H1 (cell line): ENCODE results near the gene SV2B. TPM values are rescaled to one million over a fixed set of nuclear protein-coding genes. Genes with fewer than 3 reads are reported as not detected.

Experiments used
- CTCF ChIA-PET: fragments of 300-600 bp; sonication (Branson Sonifier 250); formaldehyde crosslinking; loops from one replicate; lab custom pipeline; 2021; ENCODE audit not compliant: partially characterized antibody; lab: Charles Lee
- POLR2A ChIA-PET: fragments of 300-600 bp; sonication (Branson Sonifier 250); formaldehyde crosslinking; loops from one replicate; lab custom pipeline; 2021; ENCODE audit warnings: inconsistent platforms; ENCODE audit not compliant: partially characterized antibody; lab: Charles Lee
- DNase-seq, 2 experiments: peaks; one replicate each; pipeline versions ENCODE4 v3.0.0 to v3.0.0-alpha.2; 2010 to 2022; ENCODE audit warnings: low spot score in 2 of 2, low read depth in 1 of 2, mixed read lengths in 1 of 2
- FAIRE-seq: peaks from 2 replicates; lab custom pipeline; 2011; peaks lifted over from hg19 to GRCh38; lab: Jason Lieb, UNC
- H2AFZ ChIP-seq: 2 replicates; pipeline ENCODE4 v1.8.1; 2012; ENCODE audit warnings: low read length, inconsistent platforms
- H2AK5ac ChIP-seq: 2 replicates; pipeline ENCODE4 v1.6.1; 2013; ENCODE audit warnings: low read depth, low read length
- H2BK120ac ChIP-seq: replicated peaks from 2 replicates; pipeline ENCODE3; 2013; ENCODE audit warnings: low read depth, low read length, inconsistent platforms
- H2BK12ac ChIP-seq: 2 replicates; pipeline ENCODE4 v1.6.1; 2013; ENCODE audit warnings: low read depth, low read length
- H2BK15ac ChIP-seq: 2 replicates; pipeline ENCODE4 v1.6.1; 2013; ENCODE audit warnings: low read length
- H2BK20ac ChIP-seq: 2 replicates; pipeline ENCODE4 v1.6.1; 2013; ENCODE audit warnings: low read length
- H2BK5ac ChIP-seq: 2 replicates; pipeline ENCODE4 v1.6.1; 2013; ENCODE audit warnings: low read depth, low read length
- H3K14ac ChIP-seq: 2 replicates; pipeline ENCODE4 v1.6.1; 2013; ENCODE audit warnings: inconsistent platforms; ENCODE audit not compliant: insufficient read length
- H3K18ac ChIP-seq: 2 replicates; pipeline ENCODE4 v1.6.1; 2013; ENCODE audit warnings: low read length; ENCODE audit errors: extremely low read depth
- H3K23ac ChIP-seq: 2 replicates; pipeline ENCODE4 v1.6.1; 2013; ENCODE audit warnings: inconsistent platforms; ENCODE audit not compliant: insufficient read length
- H3K23me2 ChIP-seq: 2 replicates; pipeline ENCODE4 v1.6.1; 2013; ENCODE audit warnings: low read depth, low read length
- H3K27ac ChIP-seq: 2 replicates; pipeline ENCODE4 v1.6.1; 2011; ENCODE audit warnings: low read depth, low read length, inconsistent platforms
- H3K27me3 ChIP-seq, 4 experiments: replicated peaks in 1 of 4; 1 replicate in 1 of 4; 2 replicates in 3 of 4; pipeline versions ENCODE4 v1.6.1 to v1.8.1; 2011 to 2013; ENCODE audit warnings: low read length in 3 of 4, mild to moderate bottlenecking in 3 of 4, inconsistent platforms in 2 of 4, mixed read lengths in 2 of 4, moderate library complexity in 1 of 4; ENCODE audit not compliant: control insufficient read depth in 3 of 4, insufficient read depth in 3 of 4; ENCODE audit errors: extremely low read depth in 1 of 4
- H3K36me3 ChIP-seq, 4 experiments: 2 replicates each; pipeline versions ENCODE4 v1.6.1 to v1.8.1; 2011 to 2013; ENCODE audit warnings: mild to moderate bottlenecking in 4 of 4, low read length in 3 of 4, moderate library complexity in 2 of 4, control low read depth in 1 of 4, inconsistent platforms in 1 of 4; ENCODE audit not compliant: insufficient read depth in 4 of 4, control insufficient read depth in 2 of 4
- H3K4ac ChIP-seq: replicated peaks from 2 replicates; pipeline ENCODE3; 2013; ENCODE audit warnings: low read length, low read depth, mixed read lengths, inconsistent platforms; ENCODE audit not compliant: insufficient read length
- H3K4me1 ChIP-seq, 4 experiments: replicated peaks in 1 of 4; 1 replicate in 1 of 4; 2 replicates in 3 of 4; pipeline versions ENCODE4 v1.6.1 to v1.8.1; 2011 to 2013; ENCODE audit warnings: low read length in 3 of 4, inconsistent platforms in 2 of 4, mixed read lengths in 1 of 4; ENCODE audit not compliant: insufficient read depth in 4 of 4, control insufficient read depth in 3 of 4
- H3K4me2 ChIP-seq, 2 experiments: 2 replicates each; pipeline versions ENCODE4 v1.6.1 to v1.8.1; 2011 to 2013; ENCODE audit warnings: low read depth in 2 of 2, low read length in 2 of 2, control low read depth in 1 of 2, inconsistent platforms in 1 of 2, mild to moderate bottlenecking in 1 of 2; ENCODE audit not compliant: insufficient read depth in 1 of 2
- H3K4me3 ChIP-seq, 4 experiments: fragments of 200-600, 300-600 bp in 1 of 4; sonication (generic), shearing (Covaris generic), sonication (Bioruptor Twin) in 1 of 4; 2 replicates each; pipeline versions ENCODE4 v1.5.1 to v1.8.1; 2011 to 2016; ENCODE audit warnings: low read length in 4 of 4, low read depth in 3 of 4, control low read depth in 2 of 4, inconsistent platforms in 2 of 4, mild to moderate bottlenecking in 2 of 4, mixed read lengths in 1 of 4, moderate library complexity in 1 of 4; ENCODE audit not compliant: insufficient read depth in 2 of 4; ENCODE audit errors: extremely low read depth in 1 of 4
- H3K56ac ChIP-seq: replicated peaks from 2 replicates; pipeline ENCODE3; 2013; ENCODE audit warnings: low read depth, mild to moderate bottlenecking, mixed read lengths, low read length, inconsistent platforms; ENCODE audit not compliant: insufficient read length
- H3K79me1 ChIP-seq: 2 replicates; pipeline ENCODE4 v1.6.1; 2013; ENCODE audit warnings: low read depth, low read length, control low read depth
- H3K79me2 ChIP-seq, 2 experiments: 2 replicates each; pipeline versions ENCODE4 v1.6.1 to v1.8.1; 2012 to 2013; ENCODE audit warnings: low read length in 2 of 2, mild to moderate bottlenecking in 2 of 2, inconsistent platforms in 1 of 2; ENCODE audit not compliant: insufficient read depth in 2 of 2, control insufficient read depth in 1 of 2
- H3K9ac ChIP-seq, 4 experiments: replicated peaks in 1 of 4; 1 replicate in 1 of 4; 2 replicates in 3 of 4; pipeline versions ENCODE4 v1.6.1 to v1.8.1; 2011 to 2013; ENCODE audit warnings: low read depth in 3 of 4, low read length in 3 of 4, control low read depth in 2 of 4, mild to moderate bottlenecking in 2 of 4, moderate library complexity in 2 of 4, inconsistent platforms in 1 of 4; ENCODE audit errors: extremely low read depth in 1 of 4
- H3K9me3 ChIP-seq, 2 experiments: 2 replicates each; pipeline versions ENCODE4 v1.6.1 to v1.8.1; 2012 to 2013; ENCODE audit warnings: mild to moderate bottlenecking in 2 of 2, moderate library complexity in 2 of 2, control low read depth in 1 of 2, inconsistent platforms in 1 of 2, low read depth in 1 of 2, low read length in 1 of 2, mixed read lengths in 1 of 2; ENCODE audit not compliant: insufficient read depth in 2 of 2
- H4K20me1 ChIP-seq, 2 experiments: replicated peaks in 1 of 2; 2 replicates each; pipeline versions ENCODE3 to v1.8.1; 2011 to 2013; ENCODE audit warnings: inconsistent platforms in 2 of 2, low read length in 2 of 2, mild to moderate bottlenecking in 1 of 2; ENCODE audit not compliant: insufficient read depth in 2 of 2, control insufficient read depth in 1 of 2
- H4K5ac ChIP-seq: 2 replicates; pipeline ENCODE4 v1.6.1; 2013; ENCODE audit warnings: low read length, low read depth, mixed read lengths, inconsistent platforms; ENCODE audit not compliant: insufficient read length
- H4K8ac ChIP-seq: 2 replicates; pipeline ENCODE4 v1.8.0; 2013; ENCODE audit warnings: mild to moderate bottlenecking, moderate library complexity, low read length, inconsistent platforms; ENCODE audit not compliant: insufficient read depth; ENCODE audit errors: extremely low read depth
- H4K91ac ChIP-seq: replicated peaks from 2 replicates; pipeline ENCODE3; 2013; ENCODE audit warnings: low read length, mixed read lengths, inconsistent platforms; ENCODE audit not compliant: insufficient read length
- ATF2 ChIP-seq: IDR thresholded peaks from 2 replicates; pipeline ENCODE4 v1.6.1; 2012; ENCODE audit warnings: low read length, inconsistent platforms
- BACH1 ChIP-seq: IDR thresholded peaks from 2 replicates; pipeline ENCODE4 v1.6.1; 2012; ENCODE audit warnings: low read length, improper control_type of control experiment
- BRCA1 ChIP-seq: IDR thresholded peaks from 2 replicates; pipeline ENCODE4 v1.6.1; 2012; ENCODE audit warnings: low read depth, low read length, improper control_type of control experiment
- CHD1 ChIP-seq: IDR thresholded peaks from 2 replicates; pipeline ENCODE4 v1.6.1; 2012; ENCODE audit warnings: low read depth, low read length, improper control_type of control experiment
- FOSL1 ChIP-seq: IDR thresholded peaks from 2 replicates; pipeline ENCODE4 v1.6.1; 2011; ENCODE audit warnings: mild to moderate bottlenecking, low read depth, low read length, moderate library complexity; ENCODE audit not compliant: insufficient read depth
- HDAC6 ChIP-seq: IDR thresholded peaks from one replicate; pipeline ENCODE4 v1.7.1; 2012; ENCODE audit warnings: low read depth, mild to moderate bottlenecking, inconsistent platforms, low read length, moderate library complexity
- MAFK ChIP-seq: IDR thresholded peaks from 2 replicates; pipeline ENCODE4 v1.6.1; 2012; ENCODE audit warnings: low read depth, mild to moderate bottlenecking, improper control_type of control experiment, low read length
- NANOG ChIP-seq: IDR thresholded peaks from 2 replicates; pipeline ENCODE4 v1.6.1; 2011; ENCODE audit warnings: low read length, low read depth, mild to moderate bottlenecking, inconsistent platforms; ENCODE audit not compliant: insufficient read depth, poor library complexity, severe bottlenecking
- POU5F1 ChIP-seq: IDR thresholded peaks from 2 replicates; pipeline ENCODE4 v1.6.1; 2011; ENCODE audit warnings: low read depth, mild to moderate bottlenecking, low read length, moderate library complexity
- RBBP5 ChIP-seq: IDR thresholded peaks from 2 replicates; pipeline ENCODE4 v1.7.1; 2012; ENCODE audit warnings: low read depth, mild to moderate bottlenecking, inconsistent platforms, low read length, moderate library complexity, borderline replicate concordance
- RXRA ChIP-seq: IDR thresholded peaks from 2 replicates; pipeline ENCODE4 v1.6.1; 2011; ENCODE audit warnings: low read depth, mild to moderate bottlenecking, low read length, moderate library complexity; ENCODE audit not compliant: insufficient read depth
- SIX5 ChIP-seq: IDR thresholded peaks from 2 replicates; pipeline ENCODE4 v1.6.1; 2011; ENCODE audit warnings: mild to moderate bottlenecking, low read depth, low read length
- SP2 ChIP-seq: IDR thresholded peaks from 2 replicates; pipeline ENCODE4 v1.6.1; 2012; ENCODE audit warnings: mild to moderate bottlenecking, low read length, inconsistent platforms
- SRF ChIP-seq: IDR thresholded peaks from 2 replicates; pipeline ENCODE4 v1.6.1; 2011; ENCODE audit warnings: mild to moderate bottlenecking, low read depth, low read length, moderate library complexity
- WGBS, 2 experiments: shearing (Covaris generic) in 1 of 2; methylation state at CpG; one replicate each; pipeline versions ENCODE4 v1.1.6 to v1.1.7; 2013 to 2015; ENCODE audit warnings: low lambda C conversion rate in 2 of 2, mixed read lengths in 2 of 2, inconsistent platforms in 1 of 2, low coverage in 1 of 2, missing lambda C conversion rate in 1 of 2; ENCODE audit not compliant: insufficient replicate concordance in 2 of 2, insufficient coverage in 1 of 2, insufficient read length in 1 of 2; ENCODE audit errors: extremely low coverage in 1 of 2, missing lambda C conversion rate in 1 of 2; 5-methylcytosine and 5-hydroxymethylcytosine counted together
- polyA plus RNA-seq, 7 experiments: library from polyadenylated mRNA; depleted of rRNA in 3 of 7; stranded (reverse) in 5 of 7; unstranded in 2 of 7; fragments of >200 nt in 5 of 7; fragments of 200-250 nt in 2 of 7; gene quantifications; 1 replicate in 5 of 7; 2 replicates in 1 of 7; 4 replicates in 1 of 7; pipeline versions ENCODE4 v1.2.1 to v1.2.3, GENCODE V29; 2011 to 2013; ENCODE audit warnings: missing spikeins in 2 of 7, mixed read lengths in 2 of 7
- total RNA-seq: library from RNA; stranded (reverse); fragmentation: NEBNext Ultra II Directional; extraction: Animal tissue kit (Norgen Biotek cat#: 25700); gene quantifications from 2 replicates; pipeline ENCODE4 v1.2.1, GENCODE V29; 2021

Gene SV2B
- total and polyA plus RNA-seq, 2 of the 8 experiments (the other 6 are each of a cell fraction or from before 2014, with no cell fraction given): 0.09 to 0.20 TPM

DNA sequence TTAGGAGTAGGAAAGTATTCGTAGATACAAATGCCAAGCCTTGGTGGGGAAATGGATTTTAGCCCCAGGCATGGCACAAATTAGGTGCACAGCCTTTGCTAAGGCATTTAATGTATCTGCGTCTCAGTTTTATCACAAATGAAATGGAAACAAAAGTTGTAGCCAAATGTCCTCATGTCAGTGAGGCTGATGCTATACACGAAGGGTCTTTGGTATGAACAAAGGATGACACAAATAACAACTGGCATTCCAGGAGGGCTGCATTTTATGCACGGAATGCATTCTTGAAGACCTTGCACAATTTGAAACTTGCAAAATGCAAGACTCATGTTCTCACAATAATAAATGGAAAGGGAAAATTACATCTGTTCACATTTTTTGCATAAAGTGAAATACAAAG, 181.9 kb downstream of the SV2B start:
- H2BK12ac ChIP-seq: no peak overlapping the region
- CTCF ChIA-PET: interaction anchor here (1.2 to 2.0 kb wide), 2 partner anchors 10 to 247 kb away, joined by 3 to 9 read pairs; no protein-coding TSS in a partner anchor
- TF ChIP-seq SP2 (no peak), RBBP5 (no peak), BRCA1 (no peak), SIX5 (no peak), RXRA (no peak), BACH1 (no peak), POU5F1 (no peak), FOSL1 (no peak), ATF2 (no peak), SRF (no peak), MAFK (no peak), NANOG (no peak), HDAC6 (no peak), CHD1 (no peak)

More for the DNA sequence above, 181.9 kb downstream of the SV2B start:
- no peak for DNase-seq
- 88% methylated on average over 4 of the region's 4 CpGs; no CpG with 5 or more reads in 1 of the 2 experiments for WGBS, 2 experiments
- POLR2A ChIA-PET: no interaction called here
- no peak overlapping the region for H3K4me2 ChIP-seq
- no peak overlapping the region for H4K8ac ChIP-seq
- no peak overlapping the region for H2AK5ac ChIP-seq
- H3K56ac ChIP-seq: no peak overlapping the region
- no peaks in the 10 kb centered on the region for H3K27me3 ChIP-seq
- H3K14ac ChIP-seq: no peak overlapping the region
- no peak overlapping the region for H3K4me3 ChIP-seq
- H2BK5ac ChIP-seq: no peak overlapping the region
- H2BK20ac ChIP-seq: no peak overlapping the region
- H2AFZ ChIP-seq: no peak overlapping the region
- no peaks in the 10 kb centered on the region for H3K23me2 ChIP-seq
- H3K79me2 ChIP-seq: no peaks in the 10 kb centered on the region
- H4K20me1 ChIP-seq: no peaks in the 10 kb centered on the region
- H3K79me1 ChIP-seq: no peaks in the 10 kb centered on the region
- no peak overlapping the region for H3K27ac ChIP-seq
- FAIRE-seq: no peak
- H3K4ac ChIP-seq: no peak overlapping the region
- no peak overlapping the region for H3K9ac ChIP-seq
- no peak overlapping the region for H3K23ac ChIP-seq
- H2BK120ac ChIP-seq: no peak overlapping the region
- no peak overlapping the region for H4K91ac ChIP-seq
- no peak overlapping the region for H3K18ac ChIP-seq
- no peaks in the 10 kb centered on the region for H3K9me3 ChIP-seq
- no peak overlapping the region for H4K5ac ChIP-seq
- H3K36me3 ChIP-seq: no peaks in the 10 kb centered on the region
- H3K4me1 ChIP-seq: no peaks in the 10 kb centered on the region
- H2BK15ac ChIP-seq: no peak overlapping the region
